NT2/D1 (cell line): ENCODE measurements around the gene HMGCLL1.

ENCODE experiments used
- SUZ12 ChIP-seq: IDR thresholded peaks from 2 replicates; pipeline ENCODE4 v1.6.1; 2011; ENCODE audit not compliant: insufficient read length, insufficient read depth; ENCODE audit errors: extremely low read depth
- YY1 ChIP-seq: IDR thresholded peaks from 2 replicates; pipeline ENCODE4 v1.6.1; 2011; ENCODE audit not compliant: insufficient read length, insufficient read depth
- ZNF274 ChIP-seq: IDR thresholded peaks from 2 replicates; pipeline ENCODE4 v1.6.1; 2011; ENCODE audit warnings: mild to moderate bottlenecking, low read depth, low read length

- no peak for TF ChIP-seq ZNF274
- no peak for TF ChIP-seq SUZ12
- TF ChIP-seq YY1, result no peak
Measured at GRCh38 chr6:55450005-55450404, 129.0 kb downstream of the HMGCLL1 start.
